HepG2 (cell line): Measurements from ENCODE around the gene ZNF443. TPM values are rescaled to one million over a fixed set of nuclear protein-coding genes. Genes with fewer than 3 reads are reported as not detected.

ENCODE experiments used
- DPF2 ChIP-seq: sonication (generic); formaldehyde crosslinking; IDR thresholded peaks from 2 replicates; pipeline ENCODE4 v1.4.0; 2020; ENCODE audit warnings: mild to moderate bottlenecking, low read depth, missing genetic modification reagents, borderline replicate concordance
- FOXA3 ChIP-seq: IDR thresholded peaks from 2 replicates; pipeline ENCODE4 v1.6.1; 2016; ENCODE audit warnings: missing genetic modification reagents, missing compliant biosample characterization
- KLF15 ChIP-seq: sonication (generic); formaldehyde crosslinking; IDR thresholded peaks from 2 replicates; pipeline ENCODE4 v1.8.1; 2023; ENCODE audit warnings: borderline replicate concordance, mild to moderate bottlenecking, inconsistent platforms, missing genetic modification reagents, mixed read lengths
- POLR2AphosphoS5 ChIP-seq: IDR thresholded peaks from 2 replicates; pipeline ENCODE4 v1.6.1; 2012; ENCODE audit warnings: low read depth, low read length
- ZBTB21 ChIP-seq: sonication (generic); formaldehyde crosslinking; IDR thresholded peaks from 2 replicates; pipeline ENCODE4 v1.4.0; 2020; ENCODE audit warnings: missing genetic modification reagents
- ZNF251 ChIP-seq: sonication (generic); formaldehyde crosslinking; IDR thresholded peaks from 2 replicates; pipeline ENCODE4 v1.9.0; 2021; ENCODE audit warnings: mild to moderate bottlenecking, missing genetic modification reagents
- ZNF501 ChIP-seq: sonication (generic); formaldehyde crosslinking; IDR thresholded peaks from 2 replicates; pipeline ENCODE4 v1.5.1; 2020; ENCODE audit warnings: mild to moderate bottlenecking, moderate library complexity, missing genetic modification reagents
- ZNF546 ChIP-seq: sonication (generic); formaldehyde crosslinking; conservative IDR thresholded peaks from 2 replicates; pipeline ENCODE4 v1.8.1; 2023; ENCODE audit warnings: mild to moderate bottlenecking, missing genetic modification reagents
- ZNF709 ChIP-seq: sonication (generic); formaldehyde crosslinking; IDR thresholded peaks from 2 replicates; pipeline ENCODE4 v1.5.0; 2020; ENCODE audit warnings: mild to moderate bottlenecking, missing genetic modification reagents
- polyA plus RNA-seq, 8 experiments: library from polyadenylated mRNA; depleted of rRNA in 3 of 8; stranded (reverse) in 7 of 8; unstranded in 1 of 8; fragments of >200 nt; fragmentation: Illumina TruSeq in 4 of 8; extraction: Trizol in 4 of 8; gene quantifications; 2 replicates each; pipeline versions ENCODE4 v1.2.1 to v1.2.3, GENCODE V29; 2011 to 2016; ENCODE audit warnings: low read depth in 4 of 8, missing spikeins in 1 of 8, mixed read lengths in 1 of 8; ENCODE audit not compliant: insufficient read depth in 1 of 8
- total RNA-seq, 5 experiments: library from RNA; depleted of rRNA; stranded (reverse); fragments of >200 nt; fragmentation: Illumina TruSeq; extraction: Trizol; gene quantifications; 2 replicates each; pipeline ENCODE4 v1.2.3, GENCODE V29; 2016; ENCODE audit warnings: low read depth in 1 of 5
- TF ChIP-seq, protein P1 (sequence below): sonication (generic); formaldehyde crosslinking; IDR thresholded peaks from 2 replicates; pipeline ENCODE4 v1.5.0; 2020; ENCODE audit warnings: mild to moderate bottlenecking, missing genetic modification reagents
- TF ChIP-seq, protein P2 (sequence below): sonication (generic); formaldehyde crosslinking; IDR thresholded peaks from 2 replicates; pipeline ENCODE4 v1.8.0; 2022; ENCODE audit warnings: missing genetic modification reagents, mild to moderate bottlenecking, moderate library complexity, borderline replicate concordance
- TF ChIP-seq, protein P3 (sequence below): IDR thresholded peaks from 2 replicates; pipeline ENCODE4 v1.6.1; 2018; ENCODE audit warnings: missing genetic modification reagents
- TF ChIP-seq, protein P4 (sequence below): sonication (generic); formaldehyde crosslinking; IDR thresholded peaks from 2 replicates; pipeline ENCODE4 v1.5.1; 2020; ENCODE audit warnings: missing genetic modification reagents, mild to moderate bottlenecking, borderline replicate concordance
- TF ChIP-seq, protein P5 (sequence below): sonication (generic); formaldehyde crosslinking; IDR thresholded peaks from 2 replicates; pipeline ENCODE4 v1.8.1; 2023; ENCODE audit warnings: mild to moderate bottlenecking, missing genetic modification reagents, borderline replicate concordance

Gene ZNF443
- total and polyA plus RNA-seq, 2 of the 13 experiments (the other 11 are each of a cell fraction or from before 2014, with no cell fraction given): 3.6 to 19.0 TPM

DNA sequence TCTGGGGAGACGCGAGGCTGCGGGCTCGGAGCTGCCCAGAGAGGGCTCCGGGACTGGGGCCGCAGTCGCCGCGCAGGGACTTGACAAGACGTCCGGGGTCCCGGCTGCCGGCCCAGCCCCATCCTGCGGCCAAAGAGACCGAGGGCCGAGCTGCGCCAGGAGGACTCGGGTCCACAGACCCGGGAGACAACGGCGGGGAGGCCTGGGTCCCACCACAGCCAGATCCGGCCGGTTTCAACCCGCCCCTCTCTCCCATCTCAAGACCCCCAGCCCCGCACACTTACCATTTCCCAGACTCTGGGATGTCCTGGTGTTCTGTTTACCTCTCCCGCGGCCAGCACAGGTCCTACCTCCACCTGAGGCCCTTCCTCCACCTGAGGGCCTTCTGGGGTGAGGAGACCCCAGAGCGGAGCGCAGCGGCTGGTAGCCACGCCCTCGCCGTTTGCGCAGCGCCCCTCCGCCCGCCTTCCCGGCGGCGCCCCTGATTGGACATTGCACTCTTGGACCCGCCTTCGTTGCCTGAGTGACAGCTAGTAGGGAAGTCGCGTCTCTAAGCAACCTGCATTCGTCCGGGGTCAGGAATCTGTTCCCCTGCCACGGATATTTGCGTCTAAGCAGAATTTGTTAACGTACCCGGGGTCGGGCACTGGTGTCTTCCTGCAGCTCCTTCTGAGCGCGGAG is 43.7 kb upstream of the ZNF443 start, which contains the start of gene ZNF709 (continued):
- TF ChIP-seq ZNF501 (peak; percentile 81; the same call in 1 of the 2 replicates), ZNF546 (CRISPR knock-in tag) (no peak), ZNF709 (no peak), ZBTB21 (no peak), KLF15 (no peak), DPF2 (CRISPR knock-in tag) (no peak), ZNF251 (CRISPR knock-in tag) (no peak), FOXA3 (CRISPR knock-in tag) (no peak), POLR2AphosphoS5 (peak; percentile 91)
- TF ChIP-seq, protein P1, sequence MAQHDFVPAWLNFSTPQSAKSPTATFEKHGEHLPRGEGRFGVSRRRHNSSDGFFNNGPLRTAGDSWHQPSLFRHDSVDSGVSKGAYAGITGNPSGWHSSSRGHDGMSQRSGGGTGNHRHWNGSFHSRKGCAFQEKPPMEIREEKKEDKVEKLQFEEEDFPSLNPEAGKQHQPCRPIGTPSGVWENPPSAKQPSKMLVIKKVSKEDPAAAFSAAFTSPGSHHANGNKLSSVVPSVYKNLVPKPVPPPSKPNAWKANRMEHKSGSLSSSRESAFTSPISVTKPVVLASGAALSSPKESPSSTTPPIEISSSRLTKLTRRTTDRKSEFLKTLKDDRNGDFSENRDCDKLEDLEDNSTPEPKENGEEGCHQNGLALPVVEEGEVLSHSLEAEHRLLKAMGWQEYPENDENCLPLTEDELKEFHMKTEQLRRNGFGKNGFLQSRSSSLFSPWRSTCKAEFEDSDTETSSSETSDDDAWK (CRISPR knock-in tag): no peak
- TF ChIP-seq, protein P2, sequence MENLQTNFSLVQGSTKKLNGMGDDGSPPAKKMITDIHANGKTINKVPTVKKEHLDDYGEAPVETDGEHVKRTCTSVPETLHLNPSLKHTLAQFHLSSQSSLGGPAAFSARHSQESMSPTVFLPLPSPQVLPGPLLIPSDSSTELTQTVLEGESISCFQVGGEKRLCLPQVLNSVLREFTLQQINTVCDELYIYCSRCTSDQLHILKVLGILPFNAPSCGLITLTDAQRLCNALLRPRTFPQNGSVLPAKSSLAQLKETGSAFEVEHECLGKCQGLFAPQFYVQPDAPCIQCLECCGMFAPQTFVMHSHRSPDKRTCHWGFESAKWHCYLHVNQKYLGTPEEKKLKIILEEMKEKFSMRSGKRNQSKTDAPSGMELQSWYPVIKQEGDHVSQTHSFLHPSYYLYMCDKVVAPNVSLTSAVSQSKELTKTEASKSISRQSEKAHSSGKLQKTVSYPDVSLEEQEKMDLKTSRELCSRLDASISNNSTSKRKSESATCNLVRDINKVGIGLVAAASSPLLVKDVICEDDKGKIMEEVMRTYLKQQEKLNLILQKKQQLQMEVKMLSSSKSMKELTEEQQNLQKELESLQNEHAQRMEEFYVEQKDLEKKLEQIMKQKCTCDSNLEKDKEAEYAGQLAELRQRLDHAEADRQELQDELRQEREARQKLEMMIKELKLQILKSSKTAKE (CRISPR knock-in tag): no peak; the same call in 1 of the 2 replicates
- TF ChIP-seq, protein P3, sequence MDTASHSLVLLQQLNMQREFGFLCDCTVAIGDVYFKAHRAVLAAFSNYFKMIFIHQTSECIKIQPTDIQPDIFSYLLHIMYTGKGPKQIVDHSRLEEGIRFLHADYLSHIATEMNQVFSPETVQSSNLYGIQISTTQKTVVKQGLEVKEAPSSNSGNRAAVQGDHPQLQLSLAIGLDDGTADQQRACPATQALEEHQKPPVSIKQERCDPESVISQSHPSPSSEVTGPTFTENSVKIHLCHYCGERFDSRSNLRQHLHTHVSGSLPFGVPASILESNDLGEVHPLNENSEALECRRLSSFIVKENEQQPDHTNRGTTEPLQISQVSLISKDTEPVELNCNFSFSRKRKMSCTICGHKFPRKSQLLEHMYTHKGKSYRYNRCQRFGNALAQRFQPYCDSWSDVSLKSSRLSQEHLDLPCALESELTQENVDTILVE (CRISPR knock-in tag): 0 out of 2 replicates have a peak, but pooled peaks have one; percentile 25
- TF ChIP-seq, protein P4, sequence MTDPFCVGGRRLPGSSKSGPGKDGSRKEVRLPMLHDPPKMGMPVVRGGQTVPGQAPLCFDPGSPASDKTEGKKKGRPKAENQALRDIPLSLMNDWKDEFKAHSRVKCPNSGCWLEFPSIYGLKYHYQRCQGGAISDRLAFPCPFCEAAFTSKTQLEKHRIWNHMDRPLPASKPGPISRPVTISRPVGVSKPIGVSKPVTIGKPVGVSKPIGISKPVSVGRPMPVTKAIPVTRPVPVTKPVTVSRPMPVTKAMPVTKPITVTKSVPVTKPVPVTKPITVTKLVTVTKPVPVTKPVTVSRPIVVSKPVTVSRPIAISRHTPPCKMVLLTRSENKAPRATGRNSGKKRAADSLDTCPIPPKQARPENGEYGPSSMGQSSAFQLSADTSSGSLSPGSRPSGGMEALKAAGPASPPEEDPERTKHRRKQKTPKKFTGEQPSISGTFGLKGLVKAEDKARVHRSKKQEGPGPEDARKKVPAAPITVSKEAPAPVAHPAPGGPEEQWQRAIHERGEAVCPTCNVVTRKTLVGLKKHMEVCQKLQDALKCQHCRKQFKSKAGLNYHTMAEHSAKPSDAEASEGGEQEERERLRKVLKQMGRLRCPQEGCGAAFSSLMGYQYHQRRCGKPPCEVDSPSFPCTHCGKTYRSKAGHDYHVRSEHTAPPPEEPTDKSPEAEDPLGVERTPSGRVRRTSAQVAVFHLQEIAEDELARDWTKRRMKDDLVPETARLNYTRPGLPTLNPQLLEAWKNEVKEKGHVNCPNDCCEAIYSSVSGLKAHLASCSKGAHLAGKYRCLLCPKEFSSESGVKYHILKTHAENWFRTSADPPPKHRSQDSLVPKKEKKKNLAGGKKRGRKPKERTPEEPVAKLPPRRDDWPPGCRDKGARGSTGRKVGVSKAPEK: 0 out of 2 replicates have a peak, but pooled peaks have one; percentile 15
- TF ChIP-seq, protein P5, sequence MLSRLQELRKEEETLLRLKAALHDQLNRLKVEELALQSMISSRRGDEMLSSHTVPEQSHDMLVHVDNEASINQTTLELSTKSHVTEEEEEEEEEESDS: no peak
